ENCODE measurements around the gene C6orf132.

The C6orf132 gene

DNA sequence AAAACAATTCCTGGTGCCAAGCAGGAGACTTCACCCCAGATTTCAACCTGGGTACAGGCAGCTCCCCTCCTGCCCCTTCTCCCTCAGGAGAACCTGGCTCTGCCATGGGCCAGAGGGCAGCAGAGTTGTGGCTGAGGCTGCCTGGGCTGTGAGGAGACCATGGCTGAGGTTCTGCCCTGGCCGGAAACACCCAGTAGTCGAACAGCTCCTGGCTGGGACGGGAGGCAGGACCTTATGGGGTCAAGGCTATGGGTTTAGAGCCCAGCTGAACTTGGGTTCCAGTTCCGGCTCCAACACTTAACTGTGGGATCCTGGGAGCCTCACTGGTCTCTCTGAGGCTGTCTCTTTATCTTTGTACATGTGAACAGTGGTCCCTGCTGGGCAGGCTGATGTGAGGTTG is 8.5 kb downstream of the C6orf132 start:
- TF ChIP-seq CTCF (conservative IDR thresholded peaks at IDR 0.05; ENCODE audit: low read length): no peak

GRCh38 chr6:42131531-42131930 is 10.9 kb downstream of the C6orf132 start:
- H3K4me3 ChIP-seq (ENCODE audit: low read length): no peak overlapping the region
- DNase-seq (ENCODE audit: low read depth): peak; percentile 49
- TF ChIP-seq CTCF (conservative IDR thresholded peaks at IDR 0.05; ENCODE audit: low read length): no peak

More for the DNA sequence above, 8.5 kb downstream of the C6orf132 start:
- H3K4me3 ChIP-seq (ENCODE audit: low read length): no peak overlapping the region
- no peak for DNase-seq (ENCODE audit: low read depth)

DNA sequence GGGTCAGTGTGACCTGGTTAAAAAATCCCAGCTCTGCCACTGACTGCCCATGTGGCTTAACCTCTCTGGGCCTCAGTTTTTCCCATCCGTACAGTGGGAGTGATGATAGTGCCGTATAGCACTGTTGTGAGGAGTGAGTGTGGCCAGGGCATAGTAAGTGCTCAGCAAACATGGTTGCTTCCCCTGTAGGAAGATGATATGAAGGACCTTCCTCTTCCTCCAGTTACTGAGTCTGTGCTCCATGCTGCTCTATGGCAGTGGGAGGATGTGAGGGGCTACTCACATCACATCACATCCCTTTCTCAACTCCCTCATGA is 13.1 kb downstream of the C6orf132 start:
- TF ChIP-seq CTCF (conservative IDR thresholded peaks at IDR 0.05; ENCODE audit: low read length): no peak
- no peak for DNase-seq (ENCODE audit: low read depth)
- no peak overlapping the region for H3K4me3 ChIP-seq (ENCODE audit: low read length)

- TF ChIP-seq CTCF (conservative IDR thresholded peaks at IDR 0.05; ENCODE audit: low read length): no peak
- H3K4me3 ChIP-seq (ENCODE audit: low read length): no peak overlapping the region
- no peak for DNase-seq (ENCODE audit: low read depth)
These were observed 13.7 kb downstream of the C6orf132 start for GRCh38 chr6:42128460-42129359.

GRCh38 chr6:42125663-42126062 is 16.8 kb downstream of the C6orf132 start:
- DNase-seq (ENCODE audit: low read depth): no peak
- no peak for TF ChIP-seq CTCF (conservative IDR thresholded peaks at IDR 0.05; ENCODE audit: low read length)
- no peak overlapping the region for H3K4me3 ChIP-seq (ENCODE audit: low read length)

GRCh38 chr6:42125231-42125630 is 17.2 kb downstream of the C6orf132 start:
- H3K4me3 ChIP-seq (ENCODE audit: low read length): no peak overlapping the region
- TF ChIP-seq CTCF (conservative IDR thresholded peaks at IDR 0.05; ENCODE audit: low read length): no peak
- no peak for DNase-seq (ENCODE audit: low read depth)

- TF ChIP-seq CTCF (conservative IDR thresholded peaks at IDR 0.05; ENCODE audit: low read length): no peak
- no peak for DNase-seq (ENCODE audit: low read depth)
- H3K4me3 ChIP-seq (ENCODE audit: low read length): no peak overlapping the region
These were observed 18.1 kb downstream of the C6orf132 start for GRCh38 chr6:42124223-42124836.
